Tibial artery (tissue), 4 donors: ENCODE results near the gene KCNH6.

Source experiments
- DNase-seq, 2 donors: peaks; one replicate each; pipeline ENCODE4 v3.0.0-alpha.2; 2019
- H3K27ac ChIP-seq, 2 donors: fragments of 200-600 bp; sonication (generic) in 1 of 2; 1 replicate in 1 of 2; 2 replicates in 1 of 2; pipeline ENCODE4 v1.5.1; 2018 to 2019; ENCODE audit warnings: mild to moderate bottlenecking in 1 of 2
- H3K27me3 ChIP-seq, 2 donors: fragments of 200-600 bp; sonication (generic) in 1 of 2; one replicate each; pipeline versions ENCODE4 v1.5.1 to v1.6.0; 2016 to 2019
- H3K36me3 ChIP-seq, 3 donors: fragments of 200-600 bp; sonication (generic) in 2 of 3; one replicate each; pipeline ENCODE4 v1.5.1; 2016 to 2019; ENCODE audit warnings: mild to moderate bottlenecking in 2 of 3
- H3K4me1 ChIP-seq, 4 donors: fragments of 200-600 bp; sonication (generic) in 2 of 4; 1 replicate in 3 of 4; 2 replicates in 1 of 4; pipeline ENCODE4 v1.5.1; 2016 to 2019
- H3K4me3 ChIP-seq, 2 donors: fragments of 200-600 bp; sonication (generic) in 1 of 2; 1 replicate in 1 of 2; 2 replicates in 1 of 2; pipeline ENCODE4 v1.5.1; 2018 to 2019; ENCODE audit warnings: mild to moderate bottlenecking in 2 of 2
- H3K9me3 ChIP-seq, 3 donors: fragments of 200-600 bp; sonication (generic) in 1 of 3; one replicate each; pipeline ENCODE4 v1.5.1; 2016 to 2019
- CTCF ChIP-seq, 2 experiments: fragments of 200-600 bp in 1 of 2; fragments of 450-650 bp in 1 of 2; IDR thresholded peaks; one replicate each; pipeline ENCODE4 v1.5.1; 2017 to 2019; ENCODE audit warnings: antibody characterized with exemption in 2 of 2, mild to moderate bottlenecking in 1 of 2, moderate library complexity in 1 of 2
- intact Hi-C: fragments of 100-400 bp; cut with DNase I; formaldehyde crosslinking; loops from one replicate; pipeline ENCODE4 v1.15.0; 2023; ENCODE audit warnings: low total_unique reads

KCNH6 gene

GRCh38 chr17:63558441-63558840, 35.3 kb downstream of the KCNH6 start:
- no peaks in the 10 kb centered on the region for H3K36me3 ChIP-seq
- TF ChIP-seq CTCF (IDR thresholded peaks at IDR 0.05), result no peak
- DNase-seq, result no peak
- H3K4me1 ChIP-seq, result peaks cover 0 to 24% (median 10%) of the 10 kb centered on the region in 4 donors
- intact Hi-C loops, result no loop called here
- H3K9me3 ChIP-seq, result no peaks in the 10 kb centered on the region
- H3K4me3 ChIP-seq, result no peak overlapping the region
- no peaks in the 10 kb centered on the region for H3K27me3 ChIP-seq
- H3K27ac ChIP-seq, result no peak overlapping the region

DNA sequence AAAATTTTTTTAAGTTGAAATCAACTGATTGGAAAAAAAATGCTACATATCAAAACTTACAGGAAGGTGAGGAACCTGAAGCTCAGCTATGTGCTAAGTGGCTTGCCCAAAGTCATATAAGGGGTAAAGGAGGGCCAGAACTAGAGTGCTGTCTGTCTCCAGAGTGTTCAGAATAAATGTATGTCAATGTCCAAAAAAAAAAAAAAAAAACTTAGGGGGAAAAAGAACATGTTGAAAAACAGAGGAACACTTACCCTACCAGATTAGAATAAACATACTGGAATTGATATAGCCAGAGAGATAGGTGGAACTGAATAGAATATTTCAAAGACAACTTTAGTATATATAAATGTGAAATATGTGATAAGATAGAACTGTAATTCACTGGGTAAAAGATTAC, 38.7 kb downstream of the KCNH6 start:
- no peaks in the 10 kb centered on the region for H3K4me1 ChIP-seq
- H3K9me3 ChIP-seq, result no peaks in the 10 kb centered on the region
- H3K27me3 ChIP-seq, result no peaks in the 10 kb centered on the region
- H3K4me3 ChIP-seq, result no peak overlapping the region
- no peak overlapping the region for H3K27ac ChIP-seq
- no peaks in the 10 kb centered on the region for H3K36me3 ChIP-seq
- TF ChIP-seq CTCF (IDR thresholded peaks at IDR 0.05), result no peak
- intact Hi-C loops, result no loop called here
- no peak for DNase-seq

- intact Hi-C loops, result no loop called here
- no peak overlapping the region for H3K27ac ChIP-seq
- H3K36me3 ChIP-seq, result no peaks in the 10 kb centered on the region
- DNase-seq, result no peak
- H3K27me3 ChIP-seq, result no peaks in the 10 kb centered on the region
- no peak overlapping the region for H3K4me3 ChIP-seq
- H3K4me1 ChIP-seq, result no peaks in the 10 kb centered on the region
- TF ChIP-seq CTCF (IDR thresholded peaks at IDR 0.05), result no peak
- no peaks in the 10 kb centered on the region for H3K9me3 ChIP-seq
These were observed 40.2 kb downstream of the KCNH6 start for GRCh38 chr17:63563339-63563738.

DNA sequence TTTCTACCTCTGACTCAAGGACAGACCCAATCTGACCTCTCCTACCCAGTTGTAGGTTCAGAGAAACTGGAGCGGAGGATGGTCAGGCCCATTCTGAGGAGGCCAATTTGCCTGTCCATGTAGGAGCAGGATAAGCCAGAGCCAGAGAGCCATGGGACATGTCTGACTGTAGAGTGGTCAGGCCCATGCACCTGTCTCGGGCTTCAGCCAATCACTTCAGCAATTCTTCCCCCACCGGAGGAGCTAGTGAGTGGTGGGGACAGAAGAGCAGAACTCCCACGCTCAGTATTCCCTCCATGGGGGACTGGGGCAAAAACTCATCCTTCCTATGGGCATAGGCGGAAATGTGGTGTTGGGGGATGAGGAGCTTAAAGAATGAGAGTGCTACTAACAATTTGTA, 41.4 kb downstream of the KCNH6 start:
- no peaks in the 10 kb centered on the region for H3K27me3 ChIP-seq
- H3K36me3 ChIP-seq, result no peaks in the 10 kb centered on the region
- H3K27ac ChIP-seq, result no peak overlapping the region
- TF ChIP-seq CTCF (IDR thresholded peaks at IDR 0.05), result no peak
- no peak for DNase-seq
- no peak overlapping the region for H3K4me3 ChIP-seq
- no peaks in the 10 kb centered on the region for H3K9me3 ChIP-seq
- intact Hi-C loops, result no loop called here
- no peaks in the 10 kb centered on the region for H3K4me1 ChIP-seq

GRCh38 chr17:63567229-63567628, 44.1 kb downstream of the KCNH6 start:
- TF ChIP-seq CTCF (IDR thresholded peaks at IDR 0.05), result no peak
- no peak overlapping the region for H3K4me3 ChIP-seq
- intact Hi-C loops, result no loop called here
- H3K9me3 ChIP-seq, result no peaks in the 10 kb centered on the region
- H3K4me1 ChIP-seq, result no peaks in the 10 kb centered on the region
- H3K27me3 ChIP-seq, result no peaks in the 10 kb centered on the region
- no peak overlapping the region for H3K27ac ChIP-seq
- no peaks in the 10 kb centered on the region for H3K36me3 ChIP-seq
- DNase-seq, result no peak

- no peak overlapping the region for H3K27ac ChIP-seq
- intact Hi-C loops, result no loop called here
- H3K4me1 ChIP-seq, result no peaks in the 10 kb centered on the region
- DNase-seq, result no peak
- TF ChIP-seq CTCF (IDR thresholded peaks at IDR 0.05), result no peak
- H3K4me3 ChIP-seq, result no peak overlapping the region
- H3K36me3 ChIP-seq, result no peaks in the 10 kb centered on the region
- no peaks in the 10 kb centered on the region for H3K9me3 ChIP-seq
- no peaks in the 10 kb centered on the region for H3K27me3 ChIP-seq
These were observed 45.4 kb downstream of the KCNH6 start for GRCh38 chr17:63568563-63568962.
